ENCODE results near the gene DONSON.

DNA sequence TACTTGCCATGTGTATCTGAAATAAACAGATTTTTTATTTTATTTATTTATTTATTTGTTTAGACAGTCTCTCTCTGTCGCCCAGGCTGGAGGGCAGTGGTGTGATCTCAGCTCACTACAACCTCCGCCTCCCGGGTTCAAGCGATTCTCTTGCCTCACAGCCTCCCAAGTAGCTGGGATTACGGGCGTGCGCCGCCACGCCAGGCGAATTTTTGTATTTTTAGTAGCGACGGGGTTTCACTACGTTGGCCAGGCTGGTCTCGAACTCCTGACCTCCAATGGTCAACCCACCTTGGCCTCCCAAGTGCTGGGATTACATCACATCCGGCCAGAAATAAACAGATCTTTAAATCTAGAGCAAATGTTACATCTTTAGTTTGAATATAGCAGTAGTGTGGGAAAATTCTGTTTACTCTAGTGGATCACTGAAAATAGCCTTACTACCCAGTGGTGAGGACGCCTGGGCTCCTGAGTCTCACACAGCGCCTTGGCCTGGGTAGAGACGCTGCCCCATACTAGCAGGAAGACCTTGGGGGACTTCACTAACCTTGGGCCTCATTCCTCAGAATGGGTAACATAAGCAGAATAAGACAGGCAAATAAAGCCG lies 47.3 kb downstream of the DONSON start:
- TF ChIP-seq, protein P1, sequence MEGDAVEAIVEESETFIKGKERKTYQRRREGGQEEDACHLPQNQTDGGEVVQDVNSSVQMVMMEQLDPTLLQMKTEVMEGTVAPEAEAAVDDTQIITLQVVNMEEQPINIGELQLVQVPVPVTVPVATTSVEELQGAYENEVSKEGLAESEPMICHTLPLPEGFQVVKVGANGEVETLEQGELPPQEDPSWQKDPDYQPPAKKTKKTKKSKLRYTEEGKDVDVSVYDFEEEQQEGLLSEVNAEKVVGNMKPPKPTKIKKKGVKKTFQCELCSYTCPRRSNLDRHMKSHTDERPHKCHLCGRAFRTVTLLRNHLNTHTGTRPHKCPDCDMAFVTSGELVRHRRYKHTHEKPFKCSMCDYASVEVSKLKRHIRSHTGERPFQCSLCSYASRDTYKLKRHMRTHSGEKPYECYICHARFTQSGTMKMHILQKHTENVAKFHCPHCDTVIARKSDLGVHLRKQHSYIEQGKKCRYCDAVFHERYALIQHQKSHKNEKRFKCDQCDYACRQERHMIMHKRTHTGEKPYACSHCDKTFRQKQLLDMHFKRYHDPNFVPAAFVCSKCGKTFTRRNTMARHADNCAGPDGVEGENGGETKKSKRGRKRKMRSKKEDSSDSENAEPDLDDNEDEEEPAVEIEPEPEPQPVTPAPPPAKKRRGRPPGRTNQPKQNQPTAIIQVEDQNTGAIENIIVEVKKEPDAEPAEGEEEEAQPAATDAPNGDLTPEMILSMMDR (IDR thresholded peaks at IDR 0.05): no peak
- TF ChIP-seq POLR2AphosphoS5 (IDR thresholded peaks at IDR 0.05): no peak

Data from prostate gland (tissue), 2 donors.